ENCODE data around the gene ADGRB3. TPM values are rescaled to one million over a fixed set of nuclear protein-coding genes. Genes with fewer than 3 reads are reported as not detected.

Gene ADGRB3
- total RNA-seq, 1 experiment from 2014 or later, result 0.11 TPM

- no peak overlapping the region for H3K4me2 ChIP-seq (ENCODE audit: low read length)
- no peaks in the 10 kb centered on the region for H3K4me1 ChIP-seq (ENCODE audit: insufficient read depth, low read length)
- H3F3A ChIP-seq (ENCODE audit: low read length, unreplicated experiment), result no peaks in the 10 kb centered on the region
- no peaks in the 10 kb centered on the region for H4K20me1 ChIP-seq (ENCODE audit: low read length)
- no peak for DNase-seq
- H3K9me3 ChIP-seq (ENCODE audit: low read length), result no peaks in the 10 kb centered on the region
- no peak overlapping the region for H3K4me3 ChIP-seq (ENCODE audit: low read length)
- no TSS peak for BruUV-seq (replicated peaks)
- H3K9me2 ChIP-seq (replicated peaks; ENCODE audit: low read length), result no peaks in the 10 kb centered on the region
- ATAC-seq, result no peak
- TF ChIP-seq CTCF (conservative IDR thresholded peaks at IDR 0.05; ENCODE audit: low read depth, low read length), result no peak
- TF ChIP-seq EZH2 (IDR thresholded peaks at IDR 0.05; ENCODE audit: low read length, unreplicated experiment), result no peak
- TF ChIP-seq EZH2phosphoT487 (IDR thresholded peaks at IDR 0.05; ENCODE audit: borderline replicate concordance, low read length), result no peak
- POLR2A ChIA-PET (ENCODE audit: unreplicated experiment), result no interaction called here
- no peak overlapping the region for H3K27ac ChIP-seq (ENCODE audit: low read length)
- H2AFZ ChIP-seq (ENCODE audit: low read length), result no peak overlapping the region
- H3K9ac ChIP-seq (ENCODE audit: low read length), result no peak overlapping the region
- H3K79me2 ChIP-seq (ENCODE audit: low read length), result no peaks in the 10 kb centered on the region
- CTCF ChIA-PET, result no interaction called here
- intact Hi-C loops (cut with micrococcal nuclease), result no loop called here
- H3K27me3 ChIP-seq (ENCODE audit: low read length), result peaks cover 17% of the 10 kb centered on the region; the same call in 1 of the 2 replicates
- no peaks in the 10 kb centered on the region for H3K36me3 ChIP-seq (ENCODE audit: low read depth, low read length)
Observed at GRCh38 chr6:68649669-68650068, 14.6 kb downstream of the ADGRB3 start.

GRCh38 chr6:68650142-68650541 is 15.1 kb downstream of the ADGRB3 start:
- BruUV-seq (replicated peaks), result no TSS peak
- Histone ChIP-seq H3K36me3 (ENCODE audit: low read depth, low read length) (no peaks in the 10 kb centered on the region), H3K4me1 (ENCODE audit: insufficient read depth, low read length) (no peaks in the 10 kb centered on the region), H3K9me3 (ENCODE audit: low read length) (no peaks in the 10 kb centered on the region), H3K9ac (ENCODE audit: low read length) (no peak overlapping the region), H2AFZ (ENCODE audit: low read length) (no peak overlapping the region), H3K4me3 (ENCODE audit: low read length) (no peak overlapping the region), H3K27me3 (ENCODE audit: low read length) (peaks cover 17% of the 10 kb centered on the region; the same call in 1 of the 2 replicates), H3K4me2 (ENCODE audit: low read length) (no peak overlapping the region), H3F3A (ENCODE audit: low read length, unreplicated experiment) (no peaks in the 10 kb centered on the region), H3K79me2 (ENCODE audit: low read length) (no peaks in the 10 kb centered on the region), H4K20me1 (ENCODE audit: low read length) (no peaks in the 10 kb centered on the region), H3K9me2 (replicated peaks; ENCODE audit: low read length) (no peaks in the 10 kb centered on the region), H3K27ac (ENCODE audit: low read length) (no peak overlapping the region)
- intact Hi-C loops (cut with micrococcal nuclease), result no loop called here
- ChIA-PET CTCF (no interaction called here), POLR2A (ENCODE audit: unreplicated experiment) (no interaction called here)
- DNase-seq (no peak), ATAC-seq (no peak)
- no peak for TF ChIP-seq EZH2phosphoT487 (IDR thresholded peaks at IDR 0.05; ENCODE audit: borderline replicate concordance, low read length)
- TF ChIP-seq CTCF (conservative IDR thresholded peaks at IDR 0.05; ENCODE audit: low read depth, low read length), result no peak
- no peak for TF ChIP-seq EZH2 (IDR thresholded peaks at IDR 0.05; ENCODE audit: low read length, unreplicated experiment)

GRCh38 chr6:68651011-68651985 is 16.2 kb downstream of the ADGRB3 start:
- H2AFZ ChIP-seq (ENCODE audit: low read length), result no peak overlapping the region
- BruUV-seq (replicated peaks), result no TSS peak
- no peaks in the 10 kb centered on the region for H3K79me2 ChIP-seq (ENCODE audit: low read length)
- H3F3A ChIP-seq (ENCODE audit: low read length, unreplicated experiment), result no peaks in the 10 kb centered on the region
- H3K4me3 ChIP-seq (ENCODE audit: low read length), result no peak overlapping the region
- ChIA-PET POLR2A (ENCODE audit: unreplicated experiment) (no interaction called here), CTCF (no interaction called here)
- intact Hi-C loops (cut with micrococcal nuclease), result no loop called here
- no peak for DNase-seq
- H3K27ac ChIP-seq (ENCODE audit: low read length), result no peak overlapping the region
- no peaks in the 10 kb centered on the region for H3K9me2 ChIP-seq (replicated peaks; ENCODE audit: low read length)
- H3K9ac ChIP-seq (ENCODE audit: low read length), result no peak overlapping the region
- ATAC-seq, result no peak
- TF ChIP-seq CTCF (conservative IDR thresholded peaks at IDR 0.05; ENCODE audit: low read depth, low read length), result no peak
- no peak for TF ChIP-seq EZH2 (IDR thresholded peaks at IDR 0.05; ENCODE audit: low read length, unreplicated experiment)
- no peak for TF ChIP-seq EZH2phosphoT487 (IDR thresholded peaks at IDR 0.05; ENCODE audit: borderline replicate concordance, low read length)
- H3K4me2 ChIP-seq (ENCODE audit: low read length), result no peak overlapping the region
- H3K9me3 ChIP-seq (ENCODE audit: low read length), result no peaks in the 10 kb centered on the region
- peaks cover 13% of the 10 kb centered on the region; the same call in 1 of the 2 replicates for H3K27me3 ChIP-seq (ENCODE audit: low read length)
- H3K4me1 ChIP-seq (ENCODE audit: insufficient read depth, low read length), result no peaks in the 10 kb centered on the region
- no peaks in the 10 kb centered on the region for H4K20me1 ChIP-seq (ENCODE audit: low read length)
- no peaks in the 10 kb centered on the region for H3K36me3 ChIP-seq (ENCODE audit: low read depth, low read length)
